DMS114 treated with DMSO at 0.1 percent for 48 hours (cell line): ENCODE results near the gene ARHGEF17.

Experiments
- DNase-seq: peaks from one replicate; lab custom pipeline; 2025; ENCODE audit not compliant: unreplicated experiment; lab: John Stamatoyannopoulos, UW

The ARHGEF17 gene

DNA sequence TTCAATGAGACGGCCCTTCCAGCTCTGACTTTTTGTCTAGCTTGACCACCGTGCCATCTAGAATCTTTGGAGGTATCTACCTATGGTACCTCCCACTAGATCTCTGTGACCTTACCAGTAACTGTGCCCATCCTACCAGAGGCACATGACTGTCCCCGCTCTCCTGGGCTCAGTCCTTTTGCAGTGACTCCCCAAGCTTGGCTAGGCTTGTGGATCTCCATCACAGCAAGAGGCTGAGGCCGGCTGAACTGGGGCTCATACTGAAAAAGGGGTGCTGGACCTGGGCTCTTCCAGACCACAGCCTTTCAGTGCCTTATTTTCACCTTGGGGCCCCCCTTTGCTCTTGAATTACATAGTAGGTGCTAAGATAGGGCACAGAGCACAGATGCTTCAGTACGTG, 95.5 kb downstream of the ARHGEF17 start:
- DNase-seq, result no peak

GRCh38 chr11:73404048-73404447, 96.0 kb downstream of the ARHGEF17 start:
- peak; percentile 29 for DNase-seq

- no peak for DNase-seq
Observed at GRCh38 chr11:73404506-73405145, 96.5 kb downstream of the ARHGEF17 start.

DNA sequence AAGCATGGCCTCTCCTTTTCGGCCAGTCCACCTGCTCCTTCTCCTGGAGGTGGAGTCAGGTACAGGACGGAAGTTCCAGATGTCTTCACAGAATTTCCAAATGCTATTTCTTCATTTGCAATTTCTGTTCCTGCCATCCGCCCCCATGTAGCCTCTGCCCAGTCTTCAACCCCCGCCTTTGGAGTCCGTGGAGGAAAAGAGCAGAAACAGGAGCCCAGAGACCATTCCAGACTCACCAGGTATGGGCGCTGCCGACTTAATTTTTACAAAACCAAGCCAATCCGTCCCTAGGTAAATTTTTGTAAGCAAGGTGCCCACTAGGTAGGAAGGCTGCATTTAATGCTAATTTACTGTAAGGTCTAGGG, 97.1 kb downstream of the ARHGEF17 start:
- no peak for DNase-seq

GRCh38 chr11:73406131-73406530, 98.1 kb downstream of the ARHGEF17 start:
- DNase-seq, result no peak

DNA sequence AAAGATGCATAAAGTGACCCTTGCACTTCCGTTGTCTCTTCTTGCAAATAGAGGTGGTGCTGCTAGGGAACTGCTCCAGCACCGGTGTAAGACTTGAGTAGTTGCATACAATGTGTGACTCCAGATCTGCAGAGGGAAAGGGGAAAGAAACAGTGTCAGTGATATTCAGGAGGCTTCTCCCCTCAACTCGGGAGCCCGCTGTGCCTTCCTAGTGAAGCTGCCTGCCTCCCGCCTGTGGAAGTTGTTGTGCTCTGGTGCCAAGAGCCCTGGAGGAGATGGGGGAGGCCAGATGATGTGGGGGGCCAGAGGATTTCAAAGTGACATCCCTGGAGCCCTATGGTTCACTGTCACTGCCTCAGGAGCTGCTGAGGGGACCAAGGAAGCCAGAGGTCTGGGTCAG, 98.5 kb downstream of the ARHGEF17 start:
- no peak for DNase-seq

GRCh38 chr11:73409431-73409830, 101.4 kb downstream of the ARHGEF17 start:
- no peak for DNase-seq

DNA sequence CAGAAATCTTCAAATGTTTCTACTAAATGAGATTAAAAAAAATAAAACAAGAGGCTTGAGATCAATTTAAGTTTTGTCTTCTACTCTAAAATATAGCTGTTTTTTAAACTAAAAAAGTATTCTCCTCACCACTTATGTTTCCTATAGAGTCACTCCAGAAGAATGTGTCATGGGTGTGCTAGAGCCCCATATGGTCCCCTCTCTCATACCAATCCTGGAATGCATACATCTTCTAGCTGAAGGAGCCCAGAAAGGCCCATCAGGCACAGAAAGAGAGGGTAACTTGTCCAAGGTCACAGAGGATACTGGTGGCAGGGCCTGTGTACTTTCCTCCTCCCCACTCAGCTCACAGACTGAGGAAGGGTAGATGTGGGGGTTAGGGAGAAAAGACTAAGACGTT, 102.6 kb downstream of the ARHGEF17 start:
- no peak for DNase-seq

- no peak for DNase-seq
Observed at GRCh38 chr11:73411031-73411430, 103.0 kb downstream of the ARHGEF17 start.

DNA sequence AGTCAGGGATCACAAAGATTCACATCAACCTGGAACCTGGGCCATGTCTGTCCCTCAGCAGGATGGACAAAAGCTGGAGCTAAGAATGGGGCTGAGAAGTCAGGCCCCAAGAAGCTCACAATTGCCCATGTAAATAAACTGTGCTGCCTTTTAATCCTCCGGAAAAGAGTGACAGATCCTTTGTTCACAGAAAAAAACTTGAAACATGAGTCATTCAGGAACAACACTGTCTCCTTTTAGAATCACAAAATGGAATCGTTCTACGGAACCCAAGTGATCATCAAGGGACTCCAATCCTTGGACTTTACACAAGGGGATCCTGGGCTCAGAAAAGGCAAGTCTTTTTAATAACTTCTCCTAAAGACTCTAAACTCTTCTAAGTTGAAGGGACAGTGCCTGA, 104.2 kb downstream of the ARHGEF17 start:
- no peak for DNase-seq

DNA sequence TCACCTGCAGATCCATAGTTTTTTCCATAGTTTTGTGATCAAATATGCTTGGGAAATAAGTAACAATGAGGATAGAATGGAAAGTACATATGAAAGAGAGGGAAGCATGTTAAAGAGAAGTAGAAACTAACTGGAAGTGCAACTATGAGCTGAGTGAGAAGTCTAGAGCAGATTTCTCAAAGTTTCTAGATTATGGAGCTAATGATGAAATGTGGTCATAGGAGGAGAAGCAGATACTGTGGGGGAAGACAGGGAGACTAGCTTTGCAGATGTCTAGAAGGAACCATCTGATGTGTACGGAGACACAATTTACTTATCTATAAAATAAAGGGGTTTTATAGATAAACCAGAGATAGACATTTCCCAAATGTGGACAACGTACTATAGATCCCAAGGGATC, 105.2 kb downstream of the ARHGEF17 start:
- DNase-seq, result no peak

- DNase-seq, result no peak
Observed at GRCh38 chr11:73414977-73415651, 107.0 kb downstream of the ARHGEF17 start.

DNA sequence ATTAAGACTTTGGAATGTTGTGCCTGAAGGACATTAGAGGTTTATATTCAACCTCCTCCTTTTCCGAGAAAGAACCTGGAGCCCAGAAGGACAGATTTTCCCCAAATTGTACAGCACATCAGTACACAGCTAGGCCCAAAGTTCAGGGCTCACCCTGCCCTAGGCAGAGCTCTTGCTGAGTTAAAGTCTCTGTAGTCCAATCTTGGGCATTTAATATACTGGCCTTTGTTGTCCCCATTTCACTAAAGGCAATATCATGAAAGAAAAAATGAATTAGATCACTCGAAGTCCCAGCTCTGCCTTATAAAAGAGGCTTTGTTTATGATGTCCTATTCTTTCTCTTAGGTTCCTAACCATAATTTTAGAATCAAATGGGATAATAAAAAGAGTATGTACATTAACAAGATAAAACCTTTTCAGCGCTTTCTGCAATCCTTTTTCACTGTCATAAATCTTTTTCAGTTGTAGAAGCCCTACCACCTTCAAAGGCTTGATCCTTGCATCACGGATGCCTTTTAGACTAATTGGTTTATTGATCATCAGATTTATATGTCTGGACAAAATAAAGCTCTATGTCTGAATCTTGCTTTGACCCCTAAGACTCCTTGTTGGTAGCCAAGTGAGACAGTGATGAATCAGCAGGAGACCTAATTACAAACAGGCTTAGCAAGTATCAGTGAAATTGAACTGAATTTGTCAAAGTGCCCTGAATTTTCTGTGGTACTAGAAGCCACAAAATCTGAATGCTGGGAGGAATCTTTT, 108.0 kb downstream of the ARHGEF17 start:
- no peak for DNase-seq

GRCh38 chr11:73416786-73417185, 108.7 kb downstream of the ARHGEF17 start:
- DNase-seq, result no peak
